HG02981 (cell line): ENCODE measurements around the gene TMEM218.
A peak's percentile ranks its signal among the peaks of the same experiment; 100 is the strongest.

Source experiments
- ATAC-seq: cut with Tn5 transposase; IDR thresholded peaks from one replicate; pipeline ENCODE4 v1.9.1; 2021; ENCODE audit warnings: mild to moderate bottlenecking, moderate library complexity; ENCODE audit not compliant: unreplicated experiment

TMEM218 gene

GRCh38 chr11:125078016-125078415 is 33.4 kb downstream of the TMEM218 start:
- no peak for ATAC-seq

GRCh38 chr11:125076378-125076945 is 35.0 kb downstream of the TMEM218 start:
- no peak for ATAC-seq

GRCh38 chr11:125075900-125076317 is 35.5 kb downstream of the TMEM218 start:
- no peak for ATAC-seq

GRCh38 chr11:125075242-125075625 is 36.2 kb downstream of the TMEM218 start:
- no peak for ATAC-seq

- no peak for ATAC-seq
Measured at GRCh38 chr11:125074511-125075241, 36.8 kb downstream of the TMEM218 start.

GRCh38 chr11:125073616-125074483 is 37.6 kb downstream of the TMEM218 start:
- no peak for ATAC-seq

- ATAC-seq: no peak
Measured at GRCh38 chr11:125072961-125073590, 38.4 kb downstream of the TMEM218 start.

- peak; percentile 76 for ATAC-seq
Measured at GRCh38 chr11:125072218-125072960, 39.0 kb downstream of the TMEM218 start.

- no peak for ATAC-seq
Measured at GRCh38 chr11:125071846-125072217, 39.6 kb downstream of the TMEM218 start.

- ATAC-seq: no peak
Measured at GRCh38 chr11:125071435-125071834, 40.0 kb downstream of the TMEM218 start.

GRCh38 chr11:125070699-125071254 is 40.6 kb downstream of the TMEM218 start:
- peak; percentile 69 for ATAC-seq

GRCh38 chr11:125069796-125070195 is 41.6 kb downstream of the TMEM218 start:
- ATAC-seq: no peak

- ATAC-seq: no peak
Measured at GRCh38 chr11:125069008-125069407, 42.4 kb downstream of the TMEM218 start.

- no peak for ATAC-seq
Measured at GRCh38 chr11:125068368-125068767, 43.1 kb downstream of the TMEM218 start.

GRCh38 chr11:125064070-125064469 is 47.4 kb downstream of the TMEM218 start:
- ATAC-seq: no peak

GRCh38 chr11:125063429-125064043 is 47.9 kb downstream of the TMEM218 start:
- ATAC-seq: peak; percentile 7

- peak; percentile 91 for ATAC-seq
Measured at GRCh38 chr11:125062931-125063428, 48.4 kb downstream of the TMEM218 start, which contains the start of gene SLC37A2. TSS of gene SLC37A2 (plus strand) at chr11:125063305. CDS start at chr11:125063368, 63 bp downstream.

GRCh38 chr11:125062218-125062930 is 49.1 kb downstream of the TMEM218 start:
- ATAC-seq: no peak

GRCh38 chr11:125061281-125061680 is 50.1 kb downstream of the TMEM218 start:
- ATAC-seq: no peak
